ENCODE results near the gene HM13. TPM values are rescaled to one million over a fixed set of nuclear protein-coding genes. Genes with fewer than 3 reads are reported as not detected.

The HM13 gene
- polyA plus RNA-seq, 1 donor (not counting 4 experiments of a cell fraction or from before 2014, with no cell fraction given), result 127 TPM

- Histone ChIP-seq H3K36me3 (ENCODE audit: control insufficient read depth in 2 of 2, extremely low read depth in 1 of 2, insufficient read depth in 2 of 2, low read length in 2 of 2) (no peaks in the 10 kb centered on the region), H3K79me2 (ENCODE audit: control insufficient read depth, insufficient read depth, low read length) (peaks cover 15% of the 10 kb centered on the region), H3K4me3 (ENCODE audit: control insufficient read depth in 2 of 3, extremely low read depth in 1 of 3, insufficient read depth in 2 of 3, low read depth in 1 of 3, low read length in 3 of 3) (peak overlapping the region; percentile 83 to 97 (median 96)), H4K20me1 (ENCODE audit: control insufficient read depth, extremely low read depth, insufficient read depth, low read length) (no peaks in the 10 kb centered on the region), H3K9me3 (ENCODE audit: control insufficient read depth, low read depth, low read length) (no peaks in the 10 kb centered on the region), H3K9me1 (ENCODE audit: control insufficient read depth, extremely low read depth, insufficient read depth, low read length) (no peaks in the 10 kb centered on the region), H3K9ac (ENCODE audit: control insufficient read depth, extremely low read depth, insufficient read depth, low read length) (peak overlapping the region; percentile 94), H3K27me3 (ENCODE audit: control insufficient read depth, extremely low read depth, insufficient read depth, low read length) (no peaks in the 10 kb centered on the region), H3K27ac (ENCODE audit: control insufficient read depth, insufficient read depth, low read length) (peak overlapping the region; percentile 77), H2AFZ (ENCODE audit: control insufficient read depth, low read length) (no peak overlapping the region), H3K4me2 (ENCODE audit: control insufficient read depth, extremely low read depth, insufficient read depth, low read depth, low read length) (peak overlapping the region; percentile 91), H3K4me1 (ENCODE audit: control insufficient read depth, extremely low read depth, insufficient read depth, low read length) (peaks cover 54% of the 10 kb centered on the region)
- TF ChIP-seq CTCF (optimal IDR thresholded peaks at IDR 0.05 in 1 of 3, IDR thresholded peaks at IDR 0.05 in 1 of 3, conservative IDR thresholded peaks at IDR 0.05 in 1 of 3; ENCODE audit: extremely low read depth in 1 of 3, insufficient read depth in 2 of 3, low read length in 3 of 3), result no peak
- TF ChIP-seq EZH2 (IDR thresholded peaks at IDR 0.05; ENCODE audit: low read length), result no peak
- dilution Hi-C loops (cut with MboI; ENCODE audit: extremely low pct_ligation_motif_present, low sequenced_read_pairs), result no loop called here
- no peak for FAIRE-seq
- DNase-seq (ENCODE audit: low read depth, low spot score), result no peak
These were observed 92.8 kb downstream of the HM13 start for GRCh38 chr20:31606804-31607639.

GRCh38 chr20:31607640-31608250, 93.5 kb downstream of the HM13 start:
- Histone ChIP-seq H3K79me2 (ENCODE audit: control insufficient read depth, insufficient read depth, low read length) (peaks cover 15% of the 10 kb centered on the region), H3K4me3 (ENCODE audit: control insufficient read depth in 2 of 3, extremely low read depth in 1 of 3, insufficient read depth in 2 of 3, low read depth in 1 of 3, low read length in 3 of 3) (peak overlapping the region in 2 of 3 experiments; percentile 35 to 96), H3K9me3 (ENCODE audit: control insufficient read depth, low read depth, low read length) (no peaks in the 10 kb centered on the region), H3K4me1 (ENCODE audit: control insufficient read depth, extremely low read depth, insufficient read depth, low read length) (peaks cover 57% of the 10 kb centered on the region), H3K9me1 (ENCODE audit: control insufficient read depth, extremely low read depth, insufficient read depth, low read length) (no peaks in the 10 kb centered on the region), H3K36me3 (ENCODE audit: control insufficient read depth in 2 of 2, extremely low read depth in 1 of 2, insufficient read depth in 2 of 2, low read length in 2 of 2) (no peaks in the 10 kb centered on the region), H3K27me3 (ENCODE audit: control insufficient read depth, extremely low read depth, insufficient read depth, low read length) (no peaks in the 10 kb centered on the region), H2AFZ (ENCODE audit: control insufficient read depth, low read length) (no peak overlapping the region), H3K9ac (ENCODE audit: control insufficient read depth, extremely low read depth, insufficient read depth, low read length) (peak overlapping the region; percentile 28), H3K4me2 (ENCODE audit: control insufficient read depth, extremely low read depth, insufficient read depth, low read depth, low read length) (peak overlapping the region; percentile 91), H4K20me1 (ENCODE audit: control insufficient read depth, extremely low read depth, insufficient read depth, low read length) (no peaks in the 10 kb centered on the region), H3K27ac (ENCODE audit: control insufficient read depth, insufficient read depth, low read length) (peak overlapping the region; percentile 13)
- TF ChIP-seq EZH2 (IDR thresholded peaks at IDR 0.05; ENCODE audit: low read length), result no peak
- TF ChIP-seq CTCF (optimal IDR thresholded peaks at IDR 0.05 in 1 of 3, IDR thresholded peaks at IDR 0.05 in 1 of 3, conservative IDR thresholded peaks at IDR 0.05 in 1 of 3; ENCODE audit: extremely low read depth in 1 of 3, insufficient read depth in 2 of 3, low read length in 3 of 3), result no peak
- dilution Hi-C loops (cut with MboI; ENCODE audit: extremely low pct_ligation_motif_present, low sequenced_read_pairs), result no loop called here
- DNase-seq (ENCODE audit: low read depth, low spot score) (no peak), FAIRE-seq (no peak)
